D341Med (cell line): ENCODE measurements around the gene TP53I3.
A peak's percentile ranks its signal among the peaks of the same experiment; 100 is the strongest.
"Not testable (repeated sequence)": the region's sequence is repeated elsewhere in the genome, so short reads cannot be mapped to it uniquely, and the experiment has no call there.

Experiments used
- DNase-seq: peaks from one replicate; pipeline ENCODE4 v3.0.0; 2012; ENCODE audit warnings: low spot score

Gene TP53I3

GRCh38 chr2:24054366-24055010 lies 30.1 kb downstream of the TP53I3 start:
- DNase-seq, result no peak

DNA sequence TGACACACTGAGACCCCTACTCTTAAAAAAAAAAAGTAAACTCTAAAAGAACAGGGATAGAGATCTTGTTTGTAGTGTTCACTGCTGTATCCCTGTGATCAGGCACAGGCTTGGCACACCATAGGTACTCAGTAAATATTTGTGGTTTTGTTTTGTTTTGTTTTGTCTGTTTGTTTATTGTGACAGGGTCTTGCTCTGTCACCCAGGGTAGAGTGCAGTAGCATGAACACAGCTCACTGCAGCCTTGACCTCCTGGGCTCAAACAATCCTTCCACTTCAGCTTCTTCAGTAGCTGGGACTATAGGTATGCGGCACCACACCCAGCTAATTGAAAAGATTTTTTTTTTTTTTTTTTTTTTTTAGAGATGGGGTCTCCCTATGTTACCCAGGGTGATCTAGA lies 31.7 kb downstream of the TP53I3 start:
- DNase-seq, result no peak

DNA sequence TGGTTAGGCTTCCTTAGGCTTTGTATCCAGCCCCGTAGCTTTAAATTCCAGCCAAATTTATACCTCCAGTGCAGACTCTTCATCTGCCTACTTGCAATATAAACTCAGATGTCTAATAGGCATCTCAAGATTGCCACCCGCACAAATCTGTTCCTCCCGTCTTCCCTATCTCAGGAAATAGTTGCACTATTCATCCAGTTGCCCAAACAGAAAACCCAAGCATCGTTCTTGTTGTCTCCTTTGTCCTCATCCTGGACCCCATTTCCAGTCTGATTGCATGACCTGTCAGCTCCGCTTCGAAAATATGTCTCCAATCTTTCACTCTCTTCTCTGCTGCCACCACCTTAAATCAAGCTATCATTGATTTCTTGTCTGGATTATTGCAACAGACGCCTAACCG lies 32.8 kb downstream of the TP53I3 start:
- no peak for DNase-seq

DNA sequence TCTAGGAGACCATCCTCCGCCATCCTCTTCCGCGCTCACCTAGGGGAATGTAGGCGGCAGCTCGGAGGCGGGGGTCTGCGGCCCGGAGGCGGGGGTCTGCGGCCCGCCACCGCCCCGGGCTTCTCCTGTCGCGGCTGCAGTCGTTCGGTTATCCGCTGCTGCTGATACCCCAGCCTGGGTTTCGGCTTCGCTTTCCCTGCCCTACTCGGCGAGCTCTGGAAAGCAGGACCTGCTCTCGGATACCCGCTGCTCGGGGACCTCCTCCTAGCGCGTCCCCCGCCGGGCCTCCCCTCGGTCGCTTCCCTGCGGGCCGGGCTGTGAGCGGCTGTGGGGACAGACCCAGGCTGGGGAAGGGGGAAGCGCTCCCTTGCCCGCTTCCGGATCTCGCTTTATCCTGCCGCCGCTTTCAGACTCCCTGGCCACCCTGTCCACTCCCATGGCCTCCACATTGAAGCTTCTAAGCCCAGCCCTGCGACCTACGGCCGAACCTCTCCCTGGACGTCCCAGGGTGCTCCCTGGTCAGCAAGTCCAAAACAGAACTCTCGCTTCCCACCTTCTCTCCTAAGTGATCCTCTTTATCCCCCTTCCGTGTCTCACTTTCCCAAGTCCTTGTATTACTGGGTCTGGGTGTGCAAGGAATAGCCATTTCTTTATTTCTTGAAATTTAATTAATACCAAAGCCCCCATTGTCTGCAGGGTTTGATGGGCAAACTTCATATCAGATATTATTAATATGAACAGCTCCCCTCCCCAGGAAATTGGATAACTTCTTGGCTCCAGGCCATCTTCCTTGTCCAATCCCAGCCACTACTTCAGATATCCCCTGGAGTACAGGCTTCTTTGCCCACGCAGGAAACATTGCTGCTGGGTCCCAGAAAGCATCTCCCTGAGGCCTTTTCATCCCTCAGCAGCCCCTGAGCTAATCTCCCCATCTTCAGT lies 34.3 kb downstream of the TP53I3 start:
- DNase-seq, result peak; percentile 37

DNA sequence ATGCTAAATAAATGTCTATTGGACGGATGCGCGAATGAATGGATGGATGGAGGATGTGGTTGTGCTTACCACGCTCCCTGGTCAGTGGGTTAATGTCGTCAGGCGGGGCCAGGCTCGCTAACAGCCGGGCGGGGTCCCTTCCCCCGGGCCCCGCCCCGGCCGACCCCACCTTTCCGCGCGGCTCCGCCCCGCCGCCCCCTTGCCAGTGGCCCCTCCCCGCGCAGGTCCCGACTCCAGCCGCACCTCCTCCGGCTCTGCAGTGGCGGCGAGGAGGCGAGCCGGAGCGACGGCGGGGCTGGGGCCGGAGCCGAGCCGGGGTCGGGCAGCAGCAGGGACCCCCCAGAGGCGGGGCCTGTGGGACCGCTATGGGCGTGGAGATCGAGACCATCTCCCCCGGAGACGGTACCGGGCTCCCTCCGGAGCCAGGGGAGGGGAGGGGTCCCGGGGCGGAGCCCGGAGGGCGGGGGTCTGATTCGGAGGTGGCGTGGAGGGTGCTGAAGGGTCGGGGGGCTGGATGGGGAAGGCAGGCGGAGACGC lies 35.1 kb downstream of the TP53I3 start, which contains the start of gene FKBP1B:
TSS of gene FKBP1B (plus strand) at position 257 of the 537 bp plus-strand sequence. CDS start at position 366, 109 bp downstream.
- DNase-seq, result peak; percentile 77

DNA sequence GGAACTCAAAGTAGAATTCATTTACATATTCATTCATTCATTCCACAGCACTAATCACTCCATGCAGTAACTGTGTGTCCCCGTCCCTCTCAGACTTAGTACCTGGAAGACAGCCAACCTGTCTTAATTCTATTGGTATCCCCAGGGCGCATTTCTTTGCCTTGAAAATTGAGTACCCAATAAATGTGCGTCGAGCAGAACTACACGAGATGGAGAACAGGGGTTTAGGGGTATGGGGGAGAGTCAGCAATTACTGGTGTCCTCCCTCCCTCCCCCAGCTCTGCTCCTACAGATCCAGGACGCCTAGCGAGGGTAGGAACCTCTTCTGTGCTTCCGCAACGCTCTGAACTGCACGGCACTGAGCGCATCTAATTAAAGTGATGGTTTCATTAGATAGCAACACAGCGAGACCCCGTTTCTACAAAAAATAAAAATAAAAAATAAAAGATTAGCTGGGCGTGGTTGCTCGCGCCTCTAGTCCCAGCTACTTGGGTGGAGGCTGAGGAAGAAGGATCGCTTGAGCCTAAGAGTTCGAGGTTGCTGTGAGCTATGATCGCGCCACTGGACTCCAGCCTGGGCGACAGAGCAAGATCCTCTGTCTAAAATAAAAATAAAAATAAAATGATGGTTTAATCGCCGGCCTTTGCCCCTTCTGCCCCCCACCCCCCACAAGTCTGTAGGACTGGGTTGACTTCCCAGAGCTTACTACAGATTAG lies 35.7 kb downstream of the TP53I3 start:
- DNase-seq, result no peak

GRCh38 chr2:24047703-24048033 lies 37.0 kb downstream of the TP53I3 start:
- no peak for DNase-seq

- peak; percentile 90 for DNase-seq
Observed at GRCh38 chr2:24046930-24047702, 37.5 kb downstream of the TP53I3 start, which contains the start of gene WDCP. Gene WDCP, minus strand, starts transcription at chr2:24047391. Its CDS starts 7,897 bp downstream, at chr2:24039494.

DNA sequence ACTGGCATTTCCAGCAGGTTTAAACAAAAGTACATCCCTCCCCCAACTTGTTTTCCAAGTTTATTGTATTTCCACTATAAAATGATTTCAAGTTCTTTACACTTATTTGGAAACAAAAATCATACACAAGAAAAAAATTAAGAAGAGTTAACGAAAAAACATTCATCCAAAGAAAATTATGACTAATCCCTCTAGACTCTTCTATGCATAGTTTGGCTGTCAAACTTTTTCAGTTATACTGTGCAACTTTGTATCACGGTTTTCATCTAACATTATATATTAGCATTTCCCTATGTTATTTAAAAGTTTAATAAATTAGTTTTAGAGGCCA lies 38.1 kb downstream of the TP53I3 start:
- no peak for DNase-seq

DNA sequence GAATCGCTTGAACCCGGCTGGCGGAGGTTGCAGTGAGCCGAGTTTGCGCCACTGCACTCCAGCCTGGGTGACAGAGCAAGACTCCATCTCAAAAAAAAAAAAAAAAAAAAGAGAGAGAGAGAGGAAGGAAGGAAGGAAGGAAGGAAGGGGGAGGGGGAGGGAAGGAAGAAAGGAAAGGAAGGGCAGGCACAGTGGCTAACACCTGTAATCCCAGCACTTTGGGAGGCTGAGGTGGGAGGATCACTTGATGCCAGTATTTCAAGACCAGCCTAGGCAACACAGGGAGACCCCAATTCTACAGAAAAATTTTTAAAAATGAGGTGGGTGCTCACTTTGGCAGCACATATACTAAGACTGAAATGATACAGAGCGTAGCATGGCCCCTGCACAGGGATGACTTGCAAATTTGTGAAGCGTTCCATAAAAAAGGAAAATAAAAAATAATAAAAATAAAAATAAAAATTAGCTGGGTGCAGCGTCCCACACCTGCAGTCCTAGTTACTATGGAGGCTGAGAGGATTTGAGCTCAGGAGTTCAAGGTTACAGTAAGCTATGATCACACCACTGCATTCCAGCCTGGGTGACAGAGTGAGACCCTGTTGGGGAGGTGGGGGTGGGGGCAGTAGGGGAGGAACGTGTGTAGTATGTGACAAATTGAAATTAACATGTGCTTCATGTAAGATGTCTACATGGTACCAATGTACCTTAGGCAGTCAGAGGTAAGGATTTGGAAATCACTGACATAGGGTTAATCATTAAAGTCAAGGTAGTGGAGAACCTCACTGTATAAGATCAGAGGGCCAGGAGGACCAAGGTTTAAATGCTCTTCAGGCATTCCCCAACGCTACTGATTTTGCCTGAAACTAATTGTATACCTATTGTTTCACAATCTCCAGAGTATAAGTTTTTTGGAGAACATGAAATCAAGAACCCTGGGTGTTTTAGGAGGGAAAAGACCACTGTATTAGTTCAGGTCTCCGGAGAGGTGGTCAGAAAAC lies 38.8 kb downstream of the TP53I3 start:
- no peak for DNase-seq

DNA sequence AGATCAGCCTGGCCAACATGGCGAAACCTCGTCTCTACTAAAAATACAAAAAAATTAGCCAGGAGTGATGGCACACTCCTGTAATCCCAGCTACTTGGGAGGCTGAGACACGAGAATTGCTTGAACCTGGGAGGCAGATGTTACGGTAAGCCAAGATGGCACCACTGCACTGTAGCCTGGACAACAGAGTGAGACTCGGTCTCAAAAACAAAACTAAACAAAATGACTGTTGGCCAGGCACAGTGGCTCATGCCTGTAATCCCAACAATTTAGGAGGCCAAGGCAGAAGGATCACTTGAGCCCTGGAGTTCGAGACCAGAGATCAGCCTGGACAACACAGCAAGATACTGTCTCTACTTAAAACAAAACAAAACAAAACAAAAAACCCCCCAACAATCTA lies 41.5 kb downstream of the TP53I3 start:
- not testable (repeated sequence) for DNase-seq

GRCh38 chr2:24040511-24040910 lies 44.1 kb downstream of the TP53I3 start:
- no peak for DNase-seq

GRCh38 chr2:24038786-24039499 lies 45.7 kb downstream of the TP53I3 start:
- DNase-seq, result no peak
